GM12874 (cell line): ENCODE results near the gene PTPRM.

Source experiments
- TF ChIP-seq, protein P1 (sequence below): IDR thresholded peaks from 2 replicates; pipeline ENCODE4 v1.5.1; 2011; ENCODE audit warnings: low read depth, mild to moderate bottlenecking, control low read depth, low read length, moderate library complexity; ENCODE audit not compliant: insufficient read depth

PTPRM gene

GRCh38 chr18:8133888-8134287 lies 566.8 kb downstream of the PTPRM start:
- TF ChIP-seq, protein P1, sequence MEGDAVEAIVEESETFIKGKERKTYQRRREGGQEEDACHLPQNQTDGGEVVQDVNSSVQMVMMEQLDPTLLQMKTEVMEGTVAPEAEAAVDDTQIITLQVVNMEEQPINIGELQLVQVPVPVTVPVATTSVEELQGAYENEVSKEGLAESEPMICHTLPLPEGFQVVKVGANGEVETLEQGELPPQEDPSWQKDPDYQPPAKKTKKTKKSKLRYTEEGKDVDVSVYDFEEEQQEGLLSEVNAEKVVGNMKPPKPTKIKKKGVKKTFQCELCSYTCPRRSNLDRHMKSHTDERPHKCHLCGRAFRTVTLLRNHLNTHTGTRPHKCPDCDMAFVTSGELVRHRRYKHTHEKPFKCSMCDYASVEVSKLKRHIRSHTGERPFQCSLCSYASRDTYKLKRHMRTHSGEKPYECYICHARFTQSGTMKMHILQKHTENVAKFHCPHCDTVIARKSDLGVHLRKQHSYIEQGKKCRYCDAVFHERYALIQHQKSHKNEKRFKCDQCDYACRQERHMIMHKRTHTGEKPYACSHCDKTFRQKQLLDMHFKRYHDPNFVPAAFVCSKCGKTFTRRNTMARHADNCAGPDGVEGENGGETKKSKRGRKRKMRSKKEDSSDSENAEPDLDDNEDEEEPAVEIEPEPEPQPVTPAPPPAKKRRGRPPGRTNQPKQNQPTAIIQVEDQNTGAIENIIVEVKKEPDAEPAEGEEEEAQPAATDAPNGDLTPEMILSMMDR, result no peak

DNA sequence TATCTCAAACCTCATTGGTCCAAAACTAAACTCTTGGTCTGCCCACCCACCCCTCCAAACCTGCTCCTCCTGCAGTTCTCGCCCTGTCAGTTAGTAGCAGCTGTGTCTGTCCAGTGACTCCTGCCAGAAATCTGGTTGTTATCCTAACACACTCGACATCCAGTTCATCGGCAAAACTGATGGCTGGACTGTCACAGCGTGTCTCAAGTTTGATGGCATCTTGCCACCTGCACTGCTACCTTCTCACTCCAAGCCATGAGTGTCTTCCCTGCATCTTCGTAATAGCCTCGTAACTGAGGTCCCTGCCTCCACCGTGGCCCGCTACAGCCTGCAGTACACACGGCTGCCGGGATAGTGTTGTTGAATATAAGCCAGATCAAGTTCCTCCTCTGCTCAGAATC lies 572.0 kb downstream of the PTPRM start:
- TF ChIP-seq, protein P1, result no peak

DNA sequence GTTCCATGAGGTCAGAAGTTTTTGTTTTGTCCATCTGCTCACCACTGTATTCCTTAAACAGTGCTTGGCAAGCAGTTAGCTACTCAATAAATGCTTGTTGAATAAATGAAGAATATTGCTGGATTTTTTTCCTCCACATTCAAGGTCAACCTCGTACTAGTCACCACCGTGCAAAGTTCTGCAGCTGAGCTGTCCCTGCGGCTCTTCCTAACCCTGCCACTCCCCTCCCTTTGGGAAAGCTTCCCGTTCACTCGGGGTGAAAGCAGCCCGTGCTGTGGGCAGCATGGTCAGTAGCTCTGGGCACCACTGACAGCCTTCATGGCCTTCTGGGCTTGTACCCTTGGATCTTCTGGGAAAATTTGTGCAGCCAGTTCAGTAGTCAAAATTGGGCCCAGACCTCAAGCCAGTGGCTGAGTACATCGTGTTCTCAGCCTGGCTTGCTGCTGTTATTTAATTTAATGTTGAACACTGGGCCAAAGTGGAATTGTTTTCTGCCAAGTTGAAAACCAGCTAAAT lies 572.8 kb downstream of the PTPRM start:
- TF ChIP-seq, protein P1, result no peak

GRCh38 chr18:8140841-8141501 lies 573.9 kb downstream of the PTPRM start:
- TF ChIP-seq, protein P1, result no peak

- TF ChIP-seq, protein P1, result no peak
Observed at GRCh38 chr18:8142131-8142711, 575.1 kb downstream of the PTPRM start.

GRCh38 chr18:8142932-8143331 lies 575.8 kb downstream of the PTPRM start:
- TF ChIP-seq, protein P1, result no peak

DNA sequence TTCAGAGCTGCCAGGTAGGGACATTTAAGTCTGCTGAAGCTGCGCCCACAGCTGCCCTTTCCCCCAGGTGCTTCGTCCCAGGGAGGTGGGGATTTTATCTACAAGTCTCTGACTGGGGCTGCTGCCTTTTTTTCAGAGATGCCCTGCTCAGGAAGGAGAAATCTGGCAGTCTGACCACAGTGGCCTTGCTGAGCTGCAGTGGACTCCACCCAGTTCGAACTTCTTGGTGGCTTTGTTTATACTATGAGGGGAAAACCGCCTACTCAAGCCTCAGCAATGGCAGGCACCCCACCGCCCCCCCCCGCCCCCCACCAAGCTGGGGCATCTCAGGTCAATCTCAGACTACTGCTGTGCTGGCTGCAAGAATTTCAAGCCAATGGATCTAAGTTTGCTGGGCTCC lies 584.1 kb downstream of the PTPRM start:
- TF ChIP-seq, protein P1, result no peak
